ENCODE measurements around the gene PDYN.
"Not testable (repeated sequence)": the region's sequence is repeated elsewhere in the genome, so short reads cannot be mapped to it uniquely, and the experiment has no call there.

DNA sequence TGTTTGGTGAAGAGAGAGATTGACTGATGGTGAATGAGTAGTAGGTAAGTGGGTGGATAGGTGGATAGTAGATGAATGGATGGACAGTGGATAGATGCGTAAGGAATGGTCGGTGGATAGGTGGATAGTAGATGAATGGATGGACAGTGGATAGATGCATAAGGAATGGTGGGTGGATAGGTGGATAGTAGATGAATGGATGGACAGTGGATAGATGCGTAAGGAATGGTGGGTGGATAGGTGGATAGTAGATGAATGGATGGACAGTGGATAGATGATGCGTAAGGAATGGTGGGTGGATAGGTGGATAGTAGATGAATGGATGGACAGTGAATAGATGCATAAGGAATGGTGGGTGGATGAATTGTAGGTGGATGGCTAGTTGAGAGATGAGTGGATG lies 42.5 kb upstream of the PDYN start:
- TF ChIP-seq, protein P1, sequence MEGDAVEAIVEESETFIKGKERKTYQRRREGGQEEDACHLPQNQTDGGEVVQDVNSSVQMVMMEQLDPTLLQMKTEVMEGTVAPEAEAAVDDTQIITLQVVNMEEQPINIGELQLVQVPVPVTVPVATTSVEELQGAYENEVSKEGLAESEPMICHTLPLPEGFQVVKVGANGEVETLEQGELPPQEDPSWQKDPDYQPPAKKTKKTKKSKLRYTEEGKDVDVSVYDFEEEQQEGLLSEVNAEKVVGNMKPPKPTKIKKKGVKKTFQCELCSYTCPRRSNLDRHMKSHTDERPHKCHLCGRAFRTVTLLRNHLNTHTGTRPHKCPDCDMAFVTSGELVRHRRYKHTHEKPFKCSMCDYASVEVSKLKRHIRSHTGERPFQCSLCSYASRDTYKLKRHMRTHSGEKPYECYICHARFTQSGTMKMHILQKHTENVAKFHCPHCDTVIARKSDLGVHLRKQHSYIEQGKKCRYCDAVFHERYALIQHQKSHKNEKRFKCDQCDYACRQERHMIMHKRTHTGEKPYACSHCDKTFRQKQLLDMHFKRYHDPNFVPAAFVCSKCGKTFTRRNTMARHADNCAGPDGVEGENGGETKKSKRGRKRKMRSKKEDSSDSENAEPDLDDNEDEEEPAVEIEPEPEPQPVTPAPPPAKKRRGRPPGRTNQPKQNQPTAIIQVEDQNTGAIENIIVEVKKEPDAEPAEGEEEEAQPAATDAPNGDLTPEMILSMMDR (conservative IDR thresholded peaks at IDR 0.05 in 1 of 2, IDR thresholded peaks at IDR 0.05 in 1 of 2; ENCODE audit: low read depth in 1 of 2, low read length in 2 of 2), result not testable (repeated sequence)
- TF ChIP-seq EZH2 (IDR thresholded peaks at IDR 0.05; ENCODE audit: low read length, missing control alignments), result not testable (repeated sequence)
